Ovary (tissue), 9 donors: ENCODE results near the gene LRRC26. TPM values are rescaled to one million over a fixed set of nuclear protein-coding genes. Genes with fewer than 3 reads are reported as not detected.

ENCODE experiments used
- DNase-seq, 5 donors: peaks; one replicate each; pipeline ENCODE4 v3.0.0-alpha.2; 2019 to 2020
- H3K27ac ChIP-seq, 2 donors: fragments of 200-600 bp; one replicate each; pipeline versions ENCODE4 v1.5.1 to v1.8.0; 2019 to 2022
- H3K27me3 ChIP-seq: fragments of 200-600 bp; one replicate; pipeline ENCODE4 v1.8.0; 2022
- H3K36me3 ChIP-seq: fragments of 200-600 bp; sonication (generic); one replicate; pipeline ENCODE4 v1.5.1; 2019
- H3K4me1 ChIP-seq: one replicate; pipeline ENCODE4 v1.8.1; 2013; ENCODE audit warnings: mild to moderate bottlenecking, moderate library complexity; ENCODE audit not compliant: insufficient read depth
- H3K4me3 ChIP-seq: fragments of 200-600 bp; sonication (generic); one replicate; pipeline ENCODE4 v1.5.1; 2017
- H3K9me3 ChIP-seq, 2 donors: fragments of 200-600 bp in 1 of 2; sonication (generic) in 1 of 2; one replicate each; pipeline versions ENCODE4 v1.5.1 to v1.8.1; 2013 to 2019; ENCODE audit warnings: mild to moderate bottlenecking in 1 of 2, moderate library complexity in 1 of 2
- CTCF ChIP-seq, 3 donors: fragments of 450-650 bp in 2 of 3; fragments of 200-600 bp in 1 of 3; IDR thresholded peaks; one replicate each; pipeline versions ENCODE4 v1.5.1 to v1.8.0; 2016 to 2022; ENCODE audit warnings: antibody characterized with exemption in 3 of 3, mild to moderate bottlenecking in 1 of 3
- EP300 ChIP-seq: sonication (generic); formaldehyde crosslinking; IDR thresholded peaks from one replicate; pipeline ENCODE4 v1.6.1; 2017; ENCODE audit warnings: antibody characterized with exemption
- POLR2A ChIP-seq: fragments of 450-650 bp; IDR thresholded peaks from one replicate; pipeline ENCODE4 v1.6.1; 2017; ENCODE audit warnings: antibody characterized with exemption, mild to moderate bottlenecking, moderate library complexity
- WGBS, 3 donors: extraction: QIAGEN DNeasy Blood & Tissue Kit in 1 of 3; methylation state at CpG; one replicate each; pipeline versions ENCODE4 v1.1.5 to v1.1.7; 2013 to 2017; 5-methylcytosine and 5-hydroxymethylcytosine counted together
- intact Hi-C, 4 donors: fragments of 100-400 bp; cut with DNase I; formaldehyde crosslinking; loops; one replicate each; pipeline versions ENCODE4 v1.11.0 to v1.15.1; 2022 to 2023
- polyA plus RNA-seq, 2 donors: library from polyadenylated mRNA; stranded (reverse); fragments of 200-250 nt in 1 of 2; fragments of 350-450 nt in 1 of 2; fragmentation: Illumina TruSeq in 1 of 2; extraction: RNeasy Lipid Tissue Mini Kit (QIAGEN cat#74804) in 1 of 2; gene quantifications; one replicate each; pipeline ENCODE4 v1.2.3, GENCODE V29; 2013 to 2014
- total RNA-seq, 7 donors: library from RNA; depleted of rRNA in 2 of 7; stranded (reverse); fragments of >200 nt in 2 of 7; fragmentation: NEBNext Ultra II Directional in 3 of 7; extraction: Animal tissue kit (Norgen Biotek cat#: 25700) in 3 of 7; gene quantifications; one replicate each; pipeline versions ENCODE4 v1.1.0 to v1.2.4, GENCODE V29; 2016 to 2023
- donor health status: DM: no; HTN: no; CAD: no; lungs with moderate emphysema.
- donor health status: DM: no; HTN: no; CAD: no.
- donor health status: Bipolar disorder and iron deficiency.
- donor health status: DM: yes; HTN: yes; CAD: no.
- donor health status: DM: no; HTN: no; CAD: no.
- donor health status: DM: yes; HTN: yes; CAD: no.

LRRC26 gene
- total and polyA plus RNA-seq, 9 donors: 0.23 to 3.0 TPM; not detected in 7

- no peak for DNase-seq
- intact Hi-C loops: no loop called here
- no peaks in the 10 kb centered on the region for H3K27me3 ChIP-seq
- no peaks in the 10 kb centered on the region for H3K9me3 ChIP-seq
- H3K36me3 ChIP-seq: no peaks in the 10 kb centered on the region
- H3K4me1 ChIP-seq: peaks cover 4% of the 10 kb centered on the region
- no peak overlapping the region for H3K4me3 ChIP-seq
- H3K27ac ChIP-seq: no peak overlapping the region
- 88 to 91% (median 90%) methylated on average over 7 of the region's 7 CpGs for WGBS, 3 donors
- TF ChIP-seq EP300: no peak
- no peak for TF ChIP-seq CTCF (IDR thresholded peaks at IDR 0.05)
- TF ChIP-seq POLR2A: no peak
Measured at GRCh38 chr9:137152844-137153405, 16.9 kb downstream of the LRRC26 start.

- intact Hi-C loops: no loop called here
- Histone ChIP-seq H3K4me3 (no peak overlapping the region), H3K36me3 (no peaks in the 10 kb centered on the region), H3K4me1 (no peaks in the 10 kb centered on the region), H3K9me3 (no peaks in the 10 kb centered on the region), H3K27me3 (no peaks in the 10 kb centered on the region), H3K27ac (no peak overlapping the region)
- DNase-seq: no peak
- 16 to 50% (median 20%) methylated on average over 34 of the region's 34 CpGs for WGBS, 3 donors
- no peak for TF ChIP-seq CTCF (IDR thresholded peaks at IDR 0.05)
Measured at GRCh38 chr9:137150617-137151457, 19.0 kb downstream of the LRRC26 start.

- Histone ChIP-seq H3K36me3 (no peaks in the 10 kb centered on the region), H3K27ac (no peak overlapping the region), H3K4me3 (no peak overlapping the region), H3K9me3 (no peaks in the 10 kb centered on the region), H3K4me1 (no peaks in the 10 kb centered on the region), H3K27me3 (no peaks in the 10 kb centered on the region)
- WGBS, 3 donors: 42 to 66% (median 51%) methylated on average over 20 of the region's 20 CpGs
- DNase-seq: no peak
- intact Hi-C loops: no loop called here
- TF ChIP-seq CTCF (IDR thresholded peaks at IDR 0.05): no peak
Measured at GRCh38 chr9:137149942-137150616, 19.8 kb downstream of the LRRC26 start.

GRCh38 chr9:137149363-137149762, 20.5 kb downstream of the LRRC26 start:
- Histone ChIP-seq H3K4me1 (no peaks in the 10 kb centered on the region), H3K9me3 (no peaks in the 10 kb centered on the region), H3K27ac (no peak overlapping the region), H3K36me3 (no peaks in the 10 kb centered on the region), H3K4me3 (no peak overlapping the region), H3K27me3 (no peaks in the 10 kb centered on the region)
- DNase-seq: no peak
- WGBS, 3 donors: 77 to 81% (median 77%) methylated on average over 5 of the region's 5 CpGs
- intact Hi-C loops: no loop called here
- TF ChIP-seq CTCF (IDR thresholded peaks at IDR 0.05) (no peak), POLR2A (no peak), EP300 (no peak)
